Esophagus squamous epithelium (tissue), 4 donors: ENCODE measurements around the gene IP6K1.

Experiments used
- CTCF ChIP-seq, 6 experiments: fragments of 450-650 bp in 4 of 6; fragments of 200-600 bp in 2 of 6; sonication (generic) in 2 of 6; IDR thresholded peaks; one replicate each; pipeline ENCODE4 v1.5.1; 2016 to 2019; ENCODE audit warnings: antibody characterized with exemption in 6 of 6, mild to moderate bottlenecking in 4 of 6, moderate library complexity in 4 of 6
- POLR2A ChIP-seq, 4 donors: fragments of 450-650 bp; IDR thresholded peaks; one replicate each; pipeline ENCODE4 v1.6.1; 2017; ENCODE audit warnings: antibody characterized with exemption in 4 of 4, mild to moderate bottlenecking in 4 of 4, moderate library complexity in 3 of 4

- TF ChIP-seq POLR2A (IDR thresholded peaks at IDR 0.05) = no peak
- TF ChIP-seq CTCF (IDR thresholded peaks at IDR 0.05) = no peak
Measured at GRCh38 chr3:49702672-49703071, 83.7 kb downstream of the IP6K1 start.
